Stimulated activated CD8-positive, alpha-beta memory T cell treated with anti-CD3 and anti-CD28 coated beads, Interleukin-15, amount 100 ng/mL, for 1 hour (primary cell): ENCODE data around the gene TNFSF13.
"Not testable (repeated sequence)": the region's sequence is repeated elsewhere in the genome, so short reads cannot be mapped to it uniquely, and the experiment has no call there.

Experiments
- DNase-seq: peaks from one replicate; pipeline ENCODE4 v3.0.0-alpha.2; 2020; ENCODE audit warnings: low read depth

Gene TNFSF13

DNA sequence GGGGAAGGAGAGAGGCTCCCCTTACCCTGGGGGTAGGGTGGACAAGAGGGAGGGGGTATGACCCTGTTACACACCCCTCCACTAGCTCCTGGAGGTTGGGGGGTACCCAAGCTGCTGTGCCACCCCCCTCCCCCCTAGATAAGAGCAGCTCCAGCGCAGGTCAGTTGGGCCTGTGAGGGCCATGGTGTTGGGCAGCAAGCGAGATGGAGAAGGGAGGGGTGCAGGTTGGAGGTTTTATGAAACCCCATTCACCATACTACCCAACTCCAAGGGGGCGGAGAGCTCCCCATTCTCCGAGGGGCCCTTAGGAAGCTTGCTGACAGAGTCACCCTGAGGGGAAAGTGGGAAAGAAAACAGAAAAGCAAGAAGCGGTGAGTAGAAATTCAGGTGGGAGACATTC is 33.0 kb downstream of the TNFSF13 start:
- DNase-seq: no peak

DNA sequence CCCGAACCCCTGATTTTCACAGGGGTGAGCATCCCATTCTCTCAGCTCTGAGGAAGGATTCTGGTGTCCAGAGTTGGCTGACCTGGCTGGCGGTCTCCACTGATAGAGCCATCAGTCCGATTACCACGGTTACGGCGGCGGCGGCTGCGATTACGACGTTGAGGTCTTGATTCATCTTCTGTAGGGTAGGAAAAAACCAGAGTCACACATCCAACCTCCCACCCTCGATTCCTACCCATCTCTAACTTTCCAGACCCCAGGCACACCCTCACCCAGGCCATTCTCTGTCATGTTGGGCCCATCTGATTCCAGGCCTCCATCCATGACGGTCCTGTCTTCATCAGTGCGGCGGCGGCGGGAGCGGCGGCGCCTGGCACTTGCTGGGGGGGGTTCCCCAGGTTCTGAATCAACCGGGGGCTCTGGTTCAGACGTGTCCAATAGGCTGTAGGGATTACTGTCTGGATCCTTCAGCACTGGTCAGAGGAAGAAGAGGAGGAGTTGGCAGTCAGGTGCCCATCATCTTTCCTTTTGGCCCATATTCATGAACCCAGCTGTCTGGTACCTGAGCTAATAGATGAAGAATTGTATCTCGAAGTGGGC is 34.0 kb downstream of the TNFSF13 start:
- DNase-seq: no peak

DNA sequence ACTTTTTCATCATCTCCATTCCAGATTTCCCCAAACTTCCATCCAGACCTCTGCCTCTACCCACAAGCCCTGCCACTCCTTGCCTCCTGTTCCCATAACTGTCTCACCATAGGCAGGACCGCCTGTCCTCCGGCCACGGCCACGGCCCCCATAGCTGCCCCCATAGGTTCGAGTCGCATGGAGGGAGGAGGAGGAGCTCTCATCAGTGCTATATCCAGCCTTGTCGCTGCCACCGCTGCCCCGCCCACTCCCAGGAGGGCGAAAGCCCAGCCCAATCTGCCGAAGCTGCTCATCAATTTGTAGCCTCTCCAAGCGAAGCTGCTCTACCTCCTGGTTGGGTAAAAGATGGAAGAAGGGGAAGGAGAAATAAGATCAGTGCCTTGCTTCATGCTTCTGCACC is 34.7 kb downstream of the TNFSF13 start:
- DNase-seq: no peak

DNA sequence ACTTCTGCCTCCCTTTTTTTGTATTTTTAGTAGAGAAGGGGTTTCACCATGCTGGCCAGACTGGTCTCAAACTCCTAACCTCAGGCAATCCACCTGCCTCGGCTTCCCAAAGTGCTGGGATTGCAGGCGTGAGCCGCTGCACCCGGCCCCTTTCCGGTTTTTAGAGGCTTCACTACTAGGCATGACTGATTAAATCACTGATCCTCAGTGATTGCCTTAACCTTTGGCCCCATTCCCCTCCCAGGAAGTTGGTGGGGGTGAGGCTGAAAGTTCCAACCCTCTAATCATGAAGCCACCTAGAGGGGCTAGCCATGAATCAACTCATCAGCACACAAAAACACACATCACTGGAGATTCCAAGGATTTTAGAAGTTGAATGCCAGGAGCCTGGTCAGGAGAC is 39.0 kb downstream of the TNFSF13 start:
- DNase-seq: not testable (repeated sequence)

DNA sequence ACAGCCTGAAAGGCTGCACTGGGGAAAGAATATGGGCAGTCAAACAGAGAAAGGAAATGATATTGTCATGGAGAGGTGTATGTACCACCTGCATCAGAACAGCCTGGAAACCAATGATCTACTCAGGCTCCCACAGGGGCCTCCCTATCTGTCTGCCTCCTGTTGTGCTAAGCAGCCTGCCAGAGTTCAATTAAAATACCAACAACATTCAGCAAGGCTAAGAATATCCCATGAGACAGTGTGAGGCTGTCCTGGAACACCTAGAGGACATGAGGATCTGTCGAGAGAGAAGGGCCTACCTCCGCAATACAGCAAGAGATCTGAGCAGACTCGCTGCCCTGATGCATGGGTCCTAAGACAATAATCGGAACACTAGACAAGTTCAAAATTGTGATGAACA is 47.7 kb downstream of the TNFSF13 start:
- DNase-seq: no peak

DNA sequence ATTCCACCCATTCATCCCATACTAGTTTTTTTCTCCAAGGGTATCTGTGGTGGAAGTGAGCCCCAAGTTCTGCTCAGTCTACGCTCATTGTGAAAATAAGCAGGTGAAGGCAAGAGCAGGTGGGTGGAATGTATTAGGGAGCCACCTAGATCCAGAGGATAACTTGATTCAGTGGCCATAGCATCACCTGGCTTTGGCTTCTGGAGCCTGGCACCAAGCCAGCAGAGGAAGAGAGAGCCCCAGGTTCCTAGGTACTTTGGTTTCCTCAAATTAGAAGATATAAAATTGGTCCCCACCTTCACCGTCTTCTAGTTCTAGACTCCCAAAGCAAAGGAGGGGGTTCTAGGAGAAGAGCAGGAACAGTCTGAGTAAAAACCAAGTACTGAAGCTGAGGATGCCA is 52.1 kb downstream of the TNFSF13 start:
- no peak for DNase-seq
